Ramos (cell line): ENCODE results near the gene WDR6.
"Not testable (repeated sequence)": the region's sequence is repeated elsewhere in the genome, so short reads cannot be mapped to it uniquely, and the experiment has no call there.

Source experiments
- in situ Hi-C: fragments of 300-500 bp; cut with MboI; formaldehyde crosslinking; loops from one replicate; pipeline ENCODE4 v1.14.3; 2022; ENCODE audit warnings: low sequenced_read_pairs; ENCODE audit not compliant: unreplicated experiment

WDR6 gene

DNA sequence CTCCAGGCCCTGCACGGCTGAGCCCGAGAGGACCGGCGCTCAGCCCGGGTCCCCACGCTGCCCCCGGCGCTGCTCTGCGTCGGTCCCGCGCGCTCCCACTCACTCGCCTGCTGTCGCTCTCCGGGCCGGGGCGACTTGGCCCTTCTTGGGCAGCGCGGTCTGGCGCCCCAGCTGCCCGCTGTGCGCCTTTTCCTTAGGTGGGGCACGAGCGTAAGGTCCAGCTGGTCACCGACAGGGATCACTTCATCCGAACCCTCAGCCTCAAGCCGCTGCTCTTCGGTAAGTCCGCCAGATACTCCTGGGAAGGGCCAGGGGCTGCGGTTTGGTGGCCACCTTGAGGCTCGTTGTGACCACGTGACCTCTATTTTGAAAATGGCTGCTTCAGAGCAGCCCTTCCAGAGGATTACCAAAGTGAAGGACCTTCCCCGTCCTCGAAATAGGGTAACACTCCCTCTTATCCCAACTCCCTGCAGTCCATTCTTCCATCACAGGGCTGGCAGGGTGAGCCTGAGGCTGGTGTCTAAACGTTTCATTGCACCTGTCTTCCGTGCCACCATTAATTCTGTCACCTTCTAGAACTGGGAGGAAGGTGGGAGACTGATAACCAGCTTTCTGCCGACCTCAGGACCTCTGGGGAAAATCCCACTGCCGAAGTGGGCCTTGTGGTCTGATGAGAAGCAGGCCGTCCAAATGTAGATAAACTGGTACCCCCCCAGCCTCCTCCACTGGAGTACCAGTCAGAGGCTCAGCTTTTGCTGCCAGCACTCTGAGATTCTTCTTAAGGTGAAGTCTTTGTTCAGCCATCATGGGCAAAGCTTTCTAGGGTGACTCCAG, 16.3 kb upstream of the WDR6 start:
- in situ Hi-C loops = no loop called here

- in situ Hi-C loops = no loop called here
Observed at GRCh38 chr3:48991851-48992545, 15.2 kb upstream of the WDR6 start.

DNA sequence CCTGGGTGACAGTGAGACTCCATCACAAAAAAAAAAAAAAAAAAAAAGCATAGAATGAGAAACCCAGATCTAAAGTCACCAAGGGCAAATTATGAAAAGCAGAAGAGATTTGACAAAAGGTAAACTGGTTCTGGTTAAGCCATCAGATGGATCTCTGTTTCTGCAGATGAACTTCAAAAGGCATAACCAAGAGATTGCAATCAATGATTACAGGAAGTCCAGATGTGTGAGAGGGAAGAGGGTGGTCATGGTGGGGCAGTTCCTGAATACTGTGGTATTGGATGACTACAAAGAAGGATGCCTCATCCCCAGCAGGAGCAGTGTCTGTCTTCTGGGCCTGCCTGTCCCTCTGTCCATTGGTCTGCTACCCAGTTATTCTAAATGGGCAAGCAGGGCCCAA, 13.4 kb upstream of the WDR6 start:
- in situ Hi-C loops = no loop called here

DNA sequence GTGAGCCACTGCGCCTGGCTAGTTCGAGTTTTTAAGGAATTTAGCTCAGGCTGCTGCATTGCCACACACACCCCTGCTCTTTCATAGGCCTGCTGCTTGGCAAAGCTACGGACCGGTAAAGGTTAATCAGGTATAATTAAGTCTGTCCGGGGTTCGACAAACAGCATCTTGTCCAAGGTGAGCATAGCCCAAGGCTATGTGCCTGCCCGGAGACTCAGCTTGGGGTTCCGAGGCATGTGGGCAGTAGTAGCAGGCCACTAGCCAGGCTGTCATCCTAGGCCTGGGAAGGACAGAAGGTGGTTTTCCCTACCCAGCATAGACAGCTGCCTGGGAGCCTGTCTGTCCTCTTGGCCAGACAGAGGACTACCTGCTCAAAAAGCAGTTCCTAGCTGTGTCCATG, 10.6 kb upstream of the WDR6 start:
- in situ Hi-C loops = no loop called here

DNA sequence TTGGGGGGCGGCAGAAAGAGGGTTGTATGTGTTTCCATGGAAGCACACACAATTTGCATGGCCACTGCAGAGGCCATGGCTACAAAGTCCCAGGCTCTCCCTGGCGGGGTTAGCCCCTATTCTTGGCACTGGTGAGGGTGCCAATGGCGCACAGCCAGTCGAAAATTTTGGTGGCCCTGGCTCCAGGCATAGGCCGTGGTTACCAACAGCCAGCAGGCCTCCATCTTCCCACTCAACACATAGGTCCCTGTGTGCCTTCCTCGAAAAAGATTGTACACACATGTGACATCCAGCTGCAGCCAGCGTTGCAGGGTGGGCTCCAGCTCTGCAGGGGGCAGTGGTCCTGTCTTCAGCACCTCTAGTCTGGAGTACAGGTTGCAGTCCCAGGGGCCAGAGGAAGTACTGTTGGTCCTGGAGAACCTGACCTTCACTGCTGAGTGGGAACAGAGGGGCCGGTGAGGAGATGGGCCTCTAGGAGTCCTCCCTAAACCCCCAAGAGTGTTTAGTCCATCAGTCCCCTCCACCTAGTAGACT, 10.0 kb upstream of the WDR6 start:
- in situ Hi-C loops = no loop called here

DNA sequence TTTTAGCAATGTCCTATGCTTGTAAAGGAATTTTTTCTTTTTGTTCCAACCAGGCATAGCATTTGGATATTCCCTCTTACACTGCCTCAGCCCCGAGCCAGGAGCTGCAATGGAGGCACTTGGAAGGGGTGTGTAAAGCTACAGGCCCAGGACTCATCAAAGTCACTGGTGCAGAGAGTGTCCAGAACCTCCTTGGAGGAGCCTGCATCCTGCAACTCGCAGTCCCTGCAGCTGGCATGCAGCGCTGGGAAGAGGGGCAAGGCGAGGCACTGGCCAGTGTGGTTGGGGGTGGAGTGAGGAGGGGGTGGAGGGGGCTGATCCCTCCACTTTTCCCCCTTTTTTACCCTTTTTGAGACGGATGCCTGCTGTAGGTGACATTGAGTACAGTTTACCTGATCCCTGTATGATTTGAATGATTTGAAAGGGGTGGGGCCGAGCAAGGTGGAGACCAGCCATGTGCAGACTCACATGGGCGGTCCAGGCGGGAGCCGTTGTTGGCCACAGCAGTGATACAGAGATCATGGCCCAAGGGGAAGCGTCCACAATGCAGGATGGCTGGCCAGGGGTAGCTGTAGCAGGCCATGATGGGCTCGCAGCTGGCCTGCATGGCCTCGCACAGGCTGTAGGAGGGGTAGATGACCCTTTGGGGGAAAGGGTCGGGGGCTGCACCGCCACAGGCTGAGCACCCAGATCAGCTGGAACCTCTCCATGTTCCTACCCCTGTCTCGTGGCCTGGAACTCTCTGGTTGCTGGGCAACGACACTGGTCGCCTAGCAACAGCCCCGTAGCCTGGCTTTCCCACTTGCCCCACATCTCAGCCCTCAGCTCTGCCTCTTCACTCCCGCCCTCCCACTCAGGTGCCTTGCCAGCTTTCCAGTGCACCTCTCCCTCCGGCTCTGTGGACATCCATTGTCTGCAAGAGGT, 9.2 kb upstream of the WDR6 start:
- in situ Hi-C loops = no loop called here

- in situ Hi-C loops = no loop called here
Observed at GRCh38 chr3:48999085-48999858, 7.9 kb upstream of the WDR6 start.

DNA sequence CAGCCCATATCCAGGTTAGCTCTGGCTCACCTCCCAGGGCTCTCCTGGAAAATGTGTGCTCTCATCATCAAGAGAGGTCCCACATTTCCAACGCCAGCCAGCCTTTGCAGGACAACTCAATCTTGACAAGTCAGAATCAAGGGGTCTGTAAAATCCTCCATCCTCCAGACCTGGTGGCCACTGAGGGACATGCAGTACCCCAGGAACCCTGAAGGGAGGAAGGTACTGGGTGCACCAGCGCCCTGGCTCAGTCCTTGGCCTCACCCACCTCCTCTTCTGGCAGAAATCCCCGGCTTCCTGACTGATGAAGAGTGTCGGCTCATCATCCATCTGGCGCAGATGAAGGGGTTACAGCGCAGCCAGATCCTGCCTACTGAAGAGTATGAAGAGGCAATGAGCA, 6.0 kb upstream of the WDR6 start:
- in situ Hi-C loops = no loop called here

GRCh38 chr3:49004352-49005302, 2.6 kb upstream of the WDR6 start:
- in situ Hi-C loops = no loop called here

GRCh38 chr3:49005303-49005680, 1.9 kb upstream of the WDR6 start:
- in situ Hi-C loops = no loop called here

GRCh38 chr3:49005998-49006397, 1.2 kb upstream of the WDR6 start:
- in situ Hi-C loops = no loop called here

GRCh38 chr3:49006408-49007067, 653 bp upstream of the WDR6 start:
- in situ Hi-C loops = no loop called here

DNA sequence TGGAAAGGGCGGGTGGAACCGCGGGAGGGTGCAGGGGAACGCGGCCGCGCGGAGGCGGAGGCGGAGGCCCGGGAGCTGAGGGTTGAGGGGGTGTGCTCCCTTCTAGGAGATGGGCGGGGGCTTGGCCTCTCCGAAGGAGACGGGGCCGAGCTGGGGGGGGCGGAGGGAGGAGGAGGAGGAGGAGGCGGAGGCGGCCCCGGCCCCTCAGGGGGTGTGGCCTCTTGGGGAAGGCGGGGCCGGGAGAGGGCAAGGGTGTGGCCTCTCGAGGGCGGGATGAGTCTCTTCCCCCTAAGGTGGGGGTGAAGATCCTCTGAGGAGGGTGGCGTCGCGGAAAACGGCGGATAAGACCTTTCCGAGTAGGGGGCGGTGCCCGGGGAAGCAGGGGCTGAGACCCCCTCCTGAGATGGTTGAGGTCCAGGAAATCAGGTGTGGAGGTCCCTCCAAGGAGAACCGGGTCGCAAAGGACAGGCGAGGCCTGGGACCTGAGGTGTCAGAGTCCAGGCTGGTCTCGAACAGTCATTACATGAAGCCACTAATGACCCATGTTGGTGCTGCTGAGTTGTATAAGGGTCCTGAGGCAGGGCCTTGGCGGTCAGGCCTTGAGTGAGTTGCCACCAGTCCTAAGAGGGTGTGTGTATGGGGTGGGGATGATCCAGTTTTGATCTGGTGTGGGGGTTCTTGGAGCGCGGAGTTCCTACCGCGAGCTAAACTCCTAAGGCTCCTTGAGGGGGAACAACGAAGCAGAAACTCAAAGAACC, 759 bp downstream of the WDR6 start:
- in situ Hi-C loops = no loop called here

- in situ Hi-C loops = not testable (repeated sequence)
Observed at GRCh38 chr3:49008627-49009026, 1.4 kb downstream of the WDR6 start.

DNA sequence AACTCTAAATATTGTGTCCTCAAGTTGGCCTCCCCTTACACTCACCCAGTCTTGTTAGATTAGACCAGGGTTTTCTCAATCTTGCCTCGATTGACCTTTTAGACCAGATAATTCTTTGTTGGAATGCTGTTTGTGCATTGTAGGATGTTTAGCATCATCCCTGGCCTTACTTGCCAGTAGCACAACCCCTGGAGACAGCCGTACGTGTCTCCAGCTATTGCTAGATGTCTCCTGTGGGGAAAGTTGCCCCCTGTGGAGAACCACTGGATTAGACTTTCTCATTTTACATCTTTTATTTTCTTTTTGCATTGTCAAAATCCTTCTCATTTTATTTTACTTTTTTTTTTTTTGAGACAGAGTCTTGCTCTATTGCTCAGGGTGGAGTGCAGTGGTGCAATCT, 2.2 kb downstream of the WDR6 start:
- in situ Hi-C loops = no loop called here

GRCh38 chr3:49012441-49013017, 5.3 kb downstream of the WDR6 start:
- in situ Hi-C loops = no loop called here

- in situ Hi-C loops = no loop called here
Observed at GRCh38 chr3:49013113-49013737, 6.0 kb downstream of the WDR6 start.
